ENCODE measurements around the gene PPIP5K1.
"Not testable (repeated sequence)": the region's sequence is repeated elsewhere in the genome, so short reads cannot be mapped to it uniquely, and the experiment has no call there.

PPIP5K1 gene

GRCh38 chr15:43566615-43567014, 23.4 kb downstream of the PPIP5K1 start:
- not testable (repeated sequence) for H3K4me1 ChIP-seq; H3K9ac ChIP-seq; H3K27ac ChIP-seq; H4K20me1 ChIP-seq; H3K4me3 ChIP-seq; H3K36me3 ChIP-seq; H3K9me3 ChIP-seq (replicated peaks in 1 of 11); H3K27me3 ChIP-seq; H3K4me2 ChIP-seq

GRCh38 chr15:43563793-43564192, 26.2 kb downstream of the PPIP5K1 start:
- H3K27me3 ChIP-seq; H3K9ac ChIP-seq; H3K27ac ChIP-seq; H3K4me2 ChIP-seq; H3K36me3 ChIP-seq; H4K20me1 ChIP-seq; H3K9me3 ChIP-seq (replicated peaks in 1 of 11); H3K4me3 ChIP-seq; H3K4me1 ChIP-seq: not testable (repeated sequence)

- peaks cover 12 to 16% (median 15%) of the 10 kb centered on the region in 11 experiments; a peak in 21 of 22 replicates for H3K36me3 ChIP-seq
- H3K4me2 ChIP-seq; H3K27me3 ChIP-seq; H3K27ac ChIP-seq; H3K4me1 ChIP-seq; H3K9me3 ChIP-seq (replicated peaks in 1 of 11); H4K20me1 ChIP-seq; H3K9ac ChIP-seq; H3K4me3 ChIP-seq: not testable (repeated sequence)
Measured at GRCh38 chr15:43562753-43563152, 27.3 kb downstream of the PPIP5K1 start.

GRCh38 chr15:43552986-43553385, 37.0 kb downstream of the PPIP5K1 start:
- H4K20me1 ChIP-seq, result no peaks in the 10 kb centered on the region
- no peak overlapping the region for H3K9ac ChIP-seq
- H3K4me2 ChIP-seq, result no peak overlapping the region
- peaks cover 5 to 8% (median 6%) of the 10 kb centered on the region in 11 experiments; a peak in 21 of 22 replicates for H3K9me3 ChIP-seq (replicated peaks in 1 of 11)
- no peak overlapping the region for H3K27ac ChIP-seq
- no peak for TF ChIP-seq Cebpa-rat (IDR thresholded peaks at IDR 0.05)
- H3K4me3 ChIP-seq, result no peak overlapping the region
- no peaks in the 10 kb centered on the region for H3K27me3 ChIP-seq
- no peaks in the 10 kb centered on the region for H3K4me1 ChIP-seq
- H3K36me3 ChIP-seq, result peaks cover 62 to 97% (median 71%) of the 10 kb centered on the region in 11 experiments

GRCh38 chr15:43552256-43552655, 37.8 kb downstream of the PPIP5K1 start:
- Histone ChIP-seq H4K20me1 (no peaks in the 10 kb centered on the region), H3K9me3 (replicated peaks in 1 of 11) (peaks cover 12 to 15% (median 14%) of the 10 kb centered on the region in 11 experiments; a peak in 21 of 22 replicates), H3K36me3 (peaks cover 63 to 97% (median 73%) of the 10 kb centered on the region in 11 experiments), H3K27me3 (no peaks in the 10 kb centered on the region), H3K9ac (no peak overlapping the region), H3K4me1 (no peaks in the 10 kb centered on the region), H3K4me3 (no peak overlapping the region), H3K27ac (no peak overlapping the region), H3K4me2 (no peak overlapping the region)
- TF ChIP-seq Cebpa-rat (IDR thresholded peaks at IDR 0.05), result no peak

- no peak overlapping the region for H3K9ac ChIP-seq
- peaks cover 62 to 95% (median 69%) of the 10 kb centered on the region in 11 experiments for H3K36me3 ChIP-seq
- no peak for TF ChIP-seq Cebpa-rat (IDR thresholded peaks at IDR 0.05)
- H3K9me3 ChIP-seq (replicated peaks in 1 of 11), result peaks cover 12 to 21% (median 14%) of the 10 kb centered on the region in 11 experiments; a peak in 21 of 22 replicates
- H4K20me1 ChIP-seq, result no peaks in the 10 kb centered on the region
- no peak overlapping the region for H3K27ac ChIP-seq
- no peak overlapping the region for H3K4me2 ChIP-seq
- no peak overlapping the region for H3K4me3 ChIP-seq
- H3K27me3 ChIP-seq, result no peaks in the 10 kb centered on the region
- no peaks in the 10 kb centered on the region for H3K4me1 ChIP-seq
Measured at GRCh38 chr15:43550527-43551363, 39.3 kb downstream of the PPIP5K1 start.

GRCh38 chr15:43547539-43547938, 42.5 kb downstream of the PPIP5K1 start:
- peaks cover 12 to 21% (median 14%) of the 10 kb centered on the region in 11 experiments; a peak in 21 of 22 replicates for H3K9me3 ChIP-seq (replicated peaks in 1 of 11)
- no peak for TF ChIP-seq Cebpa-rat (IDR thresholded peaks at IDR 0.05)
- peaks cover 36 to 63% (median 48%) of the 10 kb centered on the region in 11 experiments for H3K36me3 ChIP-seq
- no peak overlapping the region for H3K4me2 ChIP-seq
- H3K27me3 ChIP-seq, result no peaks in the 10 kb centered on the region
- no peak overlapping the region for H3K27ac ChIP-seq
- no peak overlapping the region for H3K9ac ChIP-seq
- H3K4me1 ChIP-seq, result no peaks in the 10 kb centered on the region
- no peak overlapping the region for H3K4me3 ChIP-seq
- H4K20me1 ChIP-seq, result no peaks in the 10 kb centered on the region

- no peak overlapping the region for H3K4me3 ChIP-seq
Measured at GRCh38 chr15:43545426-43545825, 44.6 kb downstream of the PPIP5K1 start.

GRCh38 chr15:43544266-43544665, 45.7 kb downstream of the PPIP5K1 start:
- H3K4me3 ChIP-seq, result no peak overlapping the region
- no peaks in the 10 kb centered on the region for H3K27me3 ChIP-seq
- TF ChIP-seq Cebpa-rat (IDR thresholded peaks at IDR 0.05), result no peak
- H3K9me3 ChIP-seq (replicated peaks in 1 of 11), result peaks cover 12 to 21% (median 14%) of the 10 kb centered on the region in 11 experiments; a peak in 21 of 22 replicates
- H3K4me2 ChIP-seq, result no peak overlapping the region
- H4K20me1 ChIP-seq, result no peaks in the 10 kb centered on the region
- H3K4me1 ChIP-seq, result peaks cover 0 to 6% (median 0%) of the 10 kb centered on the region in 10 experiments; a peak in 1 of 20 replicates
- H3K27ac ChIP-seq, result no peak overlapping the region
- no peak overlapping the region for H3K9ac ChIP-seq
- peaks cover 27 to 43% (median 38%) of the 10 kb centered on the region in 11 experiments for H3K36me3 ChIP-seq

More at GRCh38 chr15:43545426-43545825, 44.6 kb downstream of the PPIP5K1 start:
- Histone ChIP-seq H4K20me1 (no peaks in the 10 kb centered on the region), H3K27me3 (no peaks in the 10 kb centered on the region), H3K27ac (no peak overlapping the region), H3K36me3 (peaks cover 33 to 49% (median 44%) of the 10 kb centered on the region in 11 experiments), H3K4me2 (no peak overlapping the region), H3K4me1 (peaks cover 0 to 6% (median 0%) of the 10 kb centered on the region in 10 experiments; a peak in 1 of 20 replicates), H3K9ac (no peak overlapping the region), H3K9me3 (replicated peaks in 1 of 11) (peaks cover 12 to 21% (median 14%) of the 10 kb centered on the region in 11 experiments; a peak in 21 of 22 replicates)
- TF ChIP-seq Cebpa-rat (IDR thresholded peaks at IDR 0.05), result no peak

GRCh38 chr15:43541785-43542184, 48.2 kb downstream of the PPIP5K1 start:
- Histone ChIP-seq H3K9me3 (replicated peaks in 1 of 11) (peaks cover 0 to 6% (median 0%) of the 10 kb centered on the region in 11 experiments; a peak in 1 of 22 replicates), H3K4me3 (no peak overlapping the region), H3K27ac (no peak overlapping the region), H3K4me1 (peaks cover 0 to 6% (median 0%) of the 10 kb centered on the region in 10 experiments; a peak in 1 of 20 replicates), H3K27me3 (no peaks in the 10 kb centered on the region), H4K20me1 (no peaks in the 10 kb centered on the region), H3K4me2 (no peak overlapping the region), H3K36me3 (peaks cover 6 to 42% (median 23%) of the 10 kb centered on the region in 11 experiments; a peak in 18 of 22 replicates), H3K9ac (no peak overlapping the region)
- peak in 4 of 11 experiments; percentile 33 to 53 (median 41); a peak in 4 of 22 replicates for TF ChIP-seq Cebpa-rat (IDR thresholded peaks at IDR 0.05)

All from BLaER1 treated with 17β-estradiol and CSF1 and Interleukin-3, amounts not matched to agents 10 nM and 100 nM (cell line).